ENCODE measurements around the gene UBE4B.

UBE4B gene

DNA sequence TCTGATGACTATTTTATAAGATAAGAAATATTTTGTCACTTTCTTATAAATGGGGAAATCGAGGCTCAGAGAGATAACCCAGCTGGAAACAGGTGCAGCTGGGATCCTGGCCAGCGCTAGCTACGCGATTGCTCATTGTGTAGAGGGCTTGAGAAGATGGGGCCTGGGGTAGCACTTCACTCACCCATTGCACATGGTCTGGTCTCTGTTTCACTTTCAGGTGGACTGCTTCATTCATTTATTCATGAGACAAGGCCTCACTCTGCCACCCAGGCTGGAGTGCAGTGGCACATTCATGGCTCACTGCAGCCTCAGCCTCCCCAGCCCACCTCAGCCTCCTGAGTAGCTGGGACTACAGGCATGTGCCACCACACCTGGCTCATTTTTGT lies 23.8 kb downstream of the UBE4B start:
- no peak for FAIRE-seq
- DNase-seq (ENCODE audit: insufficient read length, low spot score) = no peak
- peak; percentile 57; the same call in 1 of the 2 replicates for TF ChIP-seq POU2F2 (IDR thresholded peaks at IDR 0.05; ENCODE audit: low read depth, low read length)
- TF ChIP-seq SPI1 (IDR thresholded peaks at IDR 0.05; ENCODE audit: low read depth, low read length) = no peak

DNA sequence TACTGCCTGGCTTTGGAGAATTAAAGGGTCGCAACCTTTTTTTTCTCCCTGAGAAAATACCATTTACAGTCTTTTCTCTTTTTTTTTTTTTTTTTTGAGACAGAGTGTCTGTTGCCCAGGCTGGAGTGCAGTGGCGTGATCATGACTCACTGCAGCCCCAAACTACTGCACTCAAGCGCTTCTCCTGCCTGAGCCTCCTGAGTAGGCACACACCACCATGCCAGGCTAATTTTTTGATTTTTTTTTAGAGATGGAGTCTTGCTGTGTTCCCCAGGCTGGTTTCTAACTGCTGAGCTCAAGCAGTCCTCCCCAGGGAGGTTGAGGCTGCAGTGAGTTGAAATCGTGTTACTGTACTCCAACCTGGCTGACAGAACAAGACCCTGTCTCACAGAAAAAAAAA lies 24.6 kb downstream of the UBE4B start:
- no peak for FAIRE-seq

DNA sequence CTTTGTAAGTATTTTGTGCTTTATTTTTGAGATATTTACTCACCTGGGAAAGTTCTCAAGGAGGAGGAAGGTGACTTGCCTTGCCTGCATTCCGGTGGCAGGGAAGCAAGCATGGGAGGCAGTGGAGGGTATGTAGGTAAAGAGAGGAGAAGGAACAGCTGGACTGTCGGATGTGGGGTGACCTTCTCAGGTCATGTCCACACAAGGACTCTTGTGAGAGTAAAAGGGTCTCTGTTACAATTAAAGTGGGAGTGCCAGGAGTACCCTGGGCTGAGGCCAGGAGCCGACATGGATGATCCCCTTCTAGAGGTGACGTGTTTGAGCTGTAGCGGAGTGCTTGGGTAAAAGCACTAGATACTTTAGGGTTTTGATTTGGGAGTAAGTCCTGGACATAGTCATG lies 25.0 kb downstream of the UBE4B start:
- FAIRE-seq (no peak), DNase-seq (ENCODE audit: insufficient read length, low spot score) (no peak)
- TF ChIP-seq POU2F2 (IDR thresholded peaks at IDR 0.05; ENCODE audit: low read depth, low read length) = no peak
- no peak for TF ChIP-seq PAX5 (IDR thresholded peaks at IDR 0.05; ENCODE audit: insufficient read depth, low read length, severe bottlenecking)
- TF ChIP-seq POLR2AphosphoS5 (IDR thresholded peaks at IDR 0.05; ENCODE audit: low read depth, low read length) = no peak
- no peak for TF ChIP-seq TAF1 (IDR thresholded peaks at IDR 0.05; ENCODE audit: low read depth, low read length)

More for the DNA sequence above, 24.6 kb downstream of the UBE4B start:
- DNase-seq (ENCODE audit: insufficient read length, low spot score) = no peak
- TF ChIP-seq POLR2A (IDR thresholded peaks at IDR 0.05; ENCODE audit: low read depth, low read length) = no peak
- no peak for TF ChIP-seq POU2F2 (IDR thresholded peaks at IDR 0.05; ENCODE audit: low read depth, low read length)
- TF ChIP-seq PAX5 (IDR thresholded peaks at IDR 0.05; ENCODE audit: insufficient read depth, low read length, severe bottlenecking) = no peak
- TF ChIP-seq SPI1 (IDR thresholded peaks at IDR 0.05; ENCODE audit: low read depth, low read length) = no peak
- no peak for TF ChIP-seq TAF1 (IDR thresholded peaks at IDR 0.05; ENCODE audit: low read depth, low read length)
- TF ChIP-seq POLR2AphosphoS5 (IDR thresholded peaks at IDR 0.05; ENCODE audit: low read depth, low read length) = no peak

DNA sequence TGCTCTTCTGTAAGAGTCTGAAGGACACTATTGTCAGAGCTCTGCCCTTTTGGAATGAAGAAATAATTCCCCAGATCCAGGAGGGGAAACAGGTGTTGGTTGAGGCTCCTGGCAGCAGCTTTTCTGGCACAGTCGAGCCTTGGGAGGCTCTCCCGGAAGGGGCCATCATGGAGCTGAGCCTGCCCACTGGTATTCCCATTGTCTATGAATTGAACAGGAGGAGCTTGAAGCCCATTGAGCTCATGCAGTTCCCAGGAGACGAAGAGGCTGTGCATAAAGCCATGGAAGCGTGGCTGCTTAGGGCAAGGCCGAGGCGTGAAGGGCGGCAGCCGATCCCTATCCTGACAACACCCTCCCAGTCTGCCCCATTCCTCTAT lies 26.6 kb downstream of the UBE4B start:
- no peak for FAIRE-seq
- DNase-seq (ENCODE audit: insufficient read length, low spot score) = no peak
- TF ChIP-seq PAX5 (IDR thresholded peaks at IDR 0.05; ENCODE audit: insufficient read depth, low read length, severe bottlenecking) (no peak), TAF1 (IDR thresholded peaks at IDR 0.05; ENCODE audit: low read depth, low read length) (no peak), POU2F2 (IDR thresholded peaks at IDR 0.05; ENCODE audit: low read depth, low read length) (no peak), SPI1 (IDR thresholded peaks at IDR 0.05; ENCODE audit: low read depth, low read length) (no peak), POLR2A (IDR thresholded peaks at IDR 0.05; ENCODE audit: low read depth, low read length) (no peak), POLR2AphosphoS5 (IDR thresholded peaks at IDR 0.05; ENCODE audit: low read depth, low read length) (no peak)

DNA sequence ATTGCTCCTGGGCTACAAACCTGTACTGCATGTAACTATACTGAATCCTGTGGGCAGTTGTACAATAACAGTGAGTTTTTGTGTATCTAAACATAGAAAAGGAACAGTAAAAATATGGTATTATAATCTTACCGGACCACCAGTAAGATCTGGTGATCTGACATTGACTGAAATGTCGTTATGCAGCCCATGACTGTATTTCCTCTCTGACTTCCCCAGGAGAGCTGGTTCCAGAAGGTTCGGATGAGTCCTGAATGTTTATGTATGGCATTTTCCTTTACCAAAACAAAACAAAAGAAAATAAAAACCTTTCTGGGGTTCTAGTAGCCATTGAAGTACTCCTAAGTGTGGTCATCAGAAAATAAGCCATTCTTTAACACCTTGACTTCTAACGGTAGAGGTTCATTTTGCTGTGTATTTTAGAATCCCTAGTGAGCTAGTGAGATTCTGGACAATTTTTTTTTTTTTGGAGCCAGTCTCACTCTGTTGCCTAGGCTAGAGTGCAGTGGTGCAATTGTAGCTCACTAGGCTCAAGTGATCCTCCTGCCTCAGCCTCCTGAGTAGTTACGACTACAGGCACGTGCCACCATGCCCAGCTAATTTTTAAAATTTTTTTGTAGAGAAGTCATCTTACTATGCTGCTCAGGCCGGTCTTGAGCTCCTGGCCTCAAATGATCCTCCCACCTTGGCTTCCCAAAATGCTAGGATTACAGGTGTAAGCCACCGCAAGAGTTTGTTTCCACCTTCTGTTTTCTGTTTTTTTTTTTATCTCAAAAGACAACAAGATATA lies 27.7 kb downstream of the UBE4B start:
- FAIRE-seq = no peak
- no peak for DNase-seq (ENCODE audit: insufficient read length, low spot score)
- TF ChIP-seq POLR2AphosphoS5 (IDR thresholded peaks at IDR 0.05; ENCODE audit: low read depth, low read length) (no peak), POU2F2 (IDR thresholded peaks at IDR 0.05; ENCODE audit: low read depth, low read length) (no peak), TAF1 (IDR thresholded peaks at IDR 0.05; ENCODE audit: low read depth, low read length) (no peak), PAX5 (IDR thresholded peaks at IDR 0.05; ENCODE audit: insufficient read depth, low read length, severe bottlenecking) (no peak), POLR2A (IDR thresholded peaks at IDR 0.05; ENCODE audit: low read depth, low read length) (no peak), SPI1 (IDR thresholded peaks at IDR 0.05; ENCODE audit: low read depth, low read length) (no peak)

DNA sequence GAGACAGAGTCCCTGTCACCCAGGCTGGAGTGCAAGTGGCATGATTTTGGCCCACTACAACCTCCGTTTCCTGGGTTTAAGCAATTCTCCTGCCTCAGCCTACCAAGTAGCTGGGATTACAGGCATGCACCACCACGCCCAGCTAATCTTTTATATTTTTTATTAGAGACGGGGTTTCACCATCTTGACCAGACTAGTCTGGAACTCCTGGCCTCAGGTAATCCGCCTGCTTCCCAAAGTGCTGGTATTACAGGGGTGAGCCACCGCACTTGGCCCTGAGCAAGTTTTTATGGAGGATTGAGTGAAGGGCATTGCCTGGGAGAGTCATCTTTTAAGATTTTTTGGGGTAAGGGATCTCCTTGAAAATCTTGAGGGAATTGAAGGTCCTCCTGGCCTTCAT lies 28.5 kb downstream of the UBE4B start:
- no peak for DNase-seq (ENCODE audit: insufficient read length, low spot score)
- FAIRE-seq = no peak
- TF ChIP-seq SPI1 (IDR thresholded peaks at IDR 0.05; ENCODE audit: low read depth, low read length) (no peak), POLR2A (IDR thresholded peaks at IDR 0.05; ENCODE audit: low read depth, low read length) (no peak), POLR2AphosphoS5 (IDR thresholded peaks at IDR 0.05; ENCODE audit: low read depth, low read length) (no peak), PAX5 (IDR thresholded peaks at IDR 0.05; ENCODE audit: insufficient read depth, low read length, severe bottlenecking) (no peak), POU2F2 (IDR thresholded peaks at IDR 0.05; ENCODE audit: low read depth, low read length) (no peak), TAF1 (IDR thresholded peaks at IDR 0.05; ENCODE audit: low read depth, low read length) (no peak)

DNA sequence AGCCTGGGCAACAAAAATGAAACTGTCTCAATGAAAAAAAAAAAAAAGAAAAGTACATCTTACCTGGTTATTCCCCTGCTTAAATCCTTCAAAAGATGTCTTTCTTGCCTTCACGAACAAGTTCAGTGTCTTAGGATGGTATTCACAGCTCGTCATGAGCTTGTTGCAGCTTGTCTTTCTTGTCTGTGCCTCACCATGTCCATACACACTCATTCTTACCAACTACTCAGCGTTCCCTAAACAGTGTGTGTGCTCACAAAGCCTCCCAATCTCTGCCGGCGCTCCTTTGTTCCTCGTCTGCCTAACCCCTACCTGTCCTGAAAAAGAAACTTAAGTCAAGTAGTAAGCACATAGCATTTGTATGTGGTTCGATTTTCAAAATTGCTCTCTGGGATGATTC lies 31.1 kb downstream of the UBE4B start:
- FAIRE-seq = no peak

DNA sequence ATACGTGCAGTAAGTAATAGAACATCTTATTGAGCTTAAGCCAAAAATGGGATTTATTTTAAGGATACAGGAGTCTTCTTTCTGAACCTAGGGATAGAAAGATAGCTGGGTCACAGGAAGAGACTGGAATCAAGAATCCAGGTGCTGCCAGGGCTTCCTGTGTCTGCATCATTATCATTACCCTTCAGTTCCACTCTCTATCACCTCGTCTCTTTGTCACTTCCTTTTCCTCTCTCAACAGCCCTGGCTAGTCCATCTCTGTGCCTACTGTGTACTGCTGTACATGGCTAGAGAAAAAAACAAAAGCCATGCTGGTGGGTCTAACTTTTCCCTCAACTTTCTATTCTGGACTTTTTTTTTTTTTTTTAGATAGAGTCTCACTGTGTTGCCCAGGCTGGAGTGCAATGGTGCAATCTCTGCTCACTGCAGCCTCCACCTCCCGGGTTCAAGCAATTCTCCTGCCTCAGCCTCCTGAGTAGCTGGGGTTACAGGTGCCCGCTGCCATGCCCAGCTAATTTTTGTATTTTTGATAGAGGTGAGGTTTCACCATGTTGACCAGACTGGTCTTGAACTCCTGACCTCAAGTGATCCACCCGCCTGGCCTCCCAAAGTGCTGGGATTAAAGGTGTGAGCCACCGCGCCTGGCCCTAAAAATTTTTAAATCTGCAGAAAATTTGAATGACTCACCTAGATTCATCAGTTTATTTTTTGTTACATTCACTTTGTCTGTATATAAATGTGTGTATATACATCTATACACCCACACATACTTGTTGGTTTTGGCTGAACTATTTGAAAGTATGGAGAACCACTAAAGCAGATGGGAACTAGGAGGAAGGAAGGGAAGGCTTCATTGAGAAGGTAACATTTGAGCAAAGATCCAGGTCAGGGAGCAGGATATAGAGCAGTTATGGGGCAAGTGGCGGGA lies 31.9 kb downstream of the UBE4B start:
- FAIRE-seq (no peak), DNase-seq (ENCODE audit: insufficient read length, low spot score) (no peak)
- TF ChIP-seq PAX5 (IDR thresholded peaks at IDR 0.05; ENCODE audit: insufficient read depth, low read length, severe bottlenecking) = no peak
- 0 out of 2 replicates have a peak, but pooled peaks have one; percentile 5 for TF ChIP-seq SPI1 (IDR thresholded peaks at IDR 0.05; ENCODE audit: low read depth, low read length)

More for the DNA sequence above, 31.1 kb downstream of the UBE4B start:
- no peak for TF ChIP-seq POLR2A (IDR thresholded peaks at IDR 0.05; ENCODE audit: low read depth, low read length)
- TF ChIP-seq POLR2AphosphoS5 (IDR thresholded peaks at IDR 0.05; ENCODE audit: low read depth, low read length) = no peak
- no peak for TF ChIP-seq PAX5 (IDR thresholded peaks at IDR 0.05; ENCODE audit: insufficient read depth, low read length, severe bottlenecking)
- TF ChIP-seq POU2F2 (IDR thresholded peaks at IDR 0.05; ENCODE audit: low read depth, low read length) = no peak
- no peak for TF ChIP-seq SPI1 (IDR thresholded peaks at IDR 0.05; ENCODE audit: low read depth, low read length)
- TF ChIP-seq TAF1 (IDR thresholded peaks at IDR 0.05; ENCODE audit: low read depth, low read length) = no peak
- no peak for DNase-seq (ENCODE audit: insufficient read length, low spot score)

DNA sequence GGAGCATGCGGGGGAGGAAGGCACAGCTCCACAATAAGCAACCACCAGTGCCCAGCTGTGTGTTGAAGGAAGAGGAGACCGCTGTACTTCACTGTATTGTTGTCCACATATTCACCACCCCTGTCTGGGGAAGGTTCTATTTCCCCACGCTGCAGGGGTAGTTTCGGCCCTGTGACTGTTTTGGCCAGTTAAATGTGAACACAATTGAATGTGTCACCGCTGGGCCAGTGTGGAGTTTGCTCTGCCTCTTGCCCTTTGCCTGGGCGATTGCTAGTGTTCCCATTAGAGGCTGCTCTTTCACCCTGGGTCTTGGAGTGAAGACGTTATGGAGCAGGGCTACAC lies 32.6 kb downstream of the UBE4B start:
- no peak for DNase-seq (ENCODE audit: insufficient read length, low spot score)
- no peak for FAIRE-seq
- no peak for TF ChIP-seq POLR2AphosphoS5 (IDR thresholded peaks at IDR 0.05; ENCODE audit: low read depth, low read length)
- no peak for TF ChIP-seq TAF1 (IDR thresholded peaks at IDR 0.05; ENCODE audit: low read depth, low read length)
- TF ChIP-seq SPI1 (IDR thresholded peaks at IDR 0.05; ENCODE audit: low read depth, low read length) = no peak
- TF ChIP-seq POU2F2 (IDR thresholded peaks at IDR 0.05; ENCODE audit: low read depth, low read length) = no peak
- no peak for TF ChIP-seq POLR2A (IDR thresholded peaks at IDR 0.05; ENCODE audit: low read depth, low read length)
- no peak for TF ChIP-seq PAX5 (IDR thresholded peaks at IDR 0.05; ENCODE audit: insufficient read depth, low read length, severe bottlenecking)
